Limb (tissue), 2 donors: Measurements from ENCODE around the gene GPR55.
"Not testable (repeated sequence)": the region's sequence is repeated elsewhere in the genome, so short reads cannot be mapped to it uniquely, and the experiment has no call there.

Experiments used
- DNase-seq, 2 donors: peaks; one replicate each; pipeline ENCODE4 v3.0.0-alpha.2; 2016; ENCODE audit errors: extremely low spot score in 2 of 2

The GPR55 gene

DNA sequence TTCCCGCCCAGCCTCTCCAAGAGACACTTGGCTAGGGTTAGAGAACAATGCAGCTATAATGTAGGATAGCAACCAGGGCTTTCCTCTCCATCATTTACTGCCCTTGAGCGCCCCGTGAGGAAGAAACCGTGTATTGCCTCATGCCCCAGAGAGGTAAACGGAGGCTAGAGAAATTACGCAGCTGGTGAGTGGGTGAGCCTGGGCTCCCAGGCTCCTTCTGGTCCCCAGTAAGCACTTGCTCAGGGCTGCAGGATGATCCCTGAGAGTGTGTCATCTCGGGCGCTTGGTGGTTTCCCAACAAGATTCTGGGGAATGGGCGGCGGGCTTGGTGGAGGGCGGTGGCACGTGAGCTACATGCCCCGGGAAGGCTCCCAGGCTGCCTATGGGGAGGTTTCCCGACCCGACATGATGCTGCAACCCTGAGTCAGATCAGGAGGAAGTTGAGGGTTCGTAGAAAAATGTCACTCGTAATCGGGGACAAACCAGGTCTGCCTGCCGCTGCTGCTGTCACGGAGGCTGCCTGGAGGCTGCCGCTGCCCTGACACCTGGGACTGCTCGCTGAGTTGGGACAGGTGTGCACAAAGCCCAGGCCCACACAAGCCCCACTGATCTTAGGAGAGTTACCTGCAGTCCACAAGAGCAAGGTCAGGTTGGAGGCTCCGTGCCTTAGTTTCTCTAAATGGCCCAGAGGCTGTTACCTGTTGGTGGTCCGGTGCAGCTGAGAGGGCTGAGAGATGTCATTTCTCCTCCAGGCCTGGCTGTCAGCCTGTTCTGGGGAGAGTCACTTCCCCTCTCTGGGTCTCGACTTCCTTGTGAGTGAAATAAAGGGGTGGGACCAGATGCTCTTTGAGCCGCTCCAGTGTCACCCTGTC lies at the start of gene GPR55:
Gene GPR55 (minus strand): TSS at position 773 of the 872 bp plus-strand sequence. CDS start 14,280 bp downstream, outside the sequence.
- peak in 1 of 2 donors; percentile 22 for DNase-seq

GRCh38 chr2:230974096-230974913 lies 49.3 kb upstream of the GPR55 start:
- no peak for DNase-seq

DNA sequence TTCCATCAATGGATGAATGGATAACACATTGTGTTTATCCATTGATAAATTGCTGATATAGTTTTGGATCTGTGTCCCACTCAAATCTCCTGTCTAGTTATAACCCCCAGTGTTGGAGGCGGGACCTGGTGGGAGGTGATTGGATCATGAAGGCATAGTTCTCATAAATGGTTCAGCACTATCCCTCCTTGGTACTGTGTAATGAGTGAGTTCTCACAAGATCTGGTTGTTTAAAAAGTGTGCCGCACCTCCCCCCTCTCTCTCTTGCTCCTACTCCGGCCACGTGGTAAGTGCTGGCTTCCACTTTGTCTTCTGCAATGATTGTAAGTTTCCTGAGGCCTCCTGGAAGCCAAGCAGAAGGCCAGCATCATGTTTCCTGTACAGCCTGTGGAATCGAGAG lies 47.0 kb upstream of the GPR55 start:
- DNase-seq, result no peak

DNA sequence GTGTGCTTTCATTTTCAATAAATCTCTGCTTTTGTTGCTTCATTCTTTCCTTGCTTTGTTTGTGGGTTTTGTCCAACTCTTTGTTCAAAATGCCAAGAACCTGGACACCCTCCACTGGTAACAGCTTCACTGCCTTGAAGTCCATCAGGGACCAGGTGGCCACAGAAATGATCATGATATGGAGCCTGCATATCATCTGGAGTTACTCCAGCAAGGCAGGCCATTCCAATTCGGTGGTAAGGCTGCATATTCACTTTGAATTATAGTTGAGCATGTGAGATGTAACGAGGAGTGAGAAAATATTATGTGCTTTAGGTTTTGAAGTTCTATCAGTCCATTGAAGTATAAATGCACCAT lies 44.6 kb upstream of the GPR55 start:
- no peak for DNase-seq

GRCh38 chr2:230968921-230969658 lies 44.0 kb upstream of the GPR55 start:
- no peak for DNase-seq

DNA sequence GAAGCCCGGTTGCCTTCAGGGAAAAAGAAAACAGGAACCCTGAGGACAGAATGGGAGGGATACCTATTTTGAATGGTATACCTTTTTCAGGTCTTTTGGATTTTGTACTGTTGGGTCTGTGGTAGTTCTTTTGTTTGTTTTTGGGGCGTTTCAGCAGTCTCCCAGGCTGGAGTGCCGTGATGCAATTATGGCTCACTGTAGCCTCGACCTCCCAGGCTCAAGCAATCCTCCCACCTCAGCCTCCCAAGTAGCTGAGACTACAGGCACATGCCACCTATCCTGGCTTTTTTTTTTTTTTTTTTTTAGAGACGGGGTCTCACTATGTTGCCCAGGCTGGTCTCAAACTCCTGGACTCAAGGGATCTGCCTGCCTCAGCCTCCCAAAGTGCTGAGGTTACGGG lies 43.3 kb upstream of the GPR55 start:
- DNase-seq, result not testable (repeated sequence)

DNA sequence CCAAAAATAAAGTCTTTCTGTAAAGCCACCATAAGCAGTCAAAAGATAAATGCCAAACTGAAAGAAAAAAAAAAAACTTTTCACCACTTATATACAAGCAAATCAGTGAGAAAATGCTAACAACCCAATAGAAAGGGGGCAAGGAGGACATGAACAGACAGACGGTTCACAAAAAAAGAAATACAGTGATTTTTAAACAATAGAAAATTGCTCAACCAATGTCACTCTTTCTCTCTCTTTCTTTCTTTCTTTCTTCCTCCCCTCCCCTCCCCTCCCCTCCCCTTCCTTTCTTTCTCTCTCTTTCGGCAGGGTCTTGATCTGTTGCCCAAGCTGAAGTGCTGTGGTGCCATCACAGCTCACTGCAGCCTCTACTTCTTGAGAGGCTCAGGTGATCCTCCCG lies 42.1 kb upstream of the GPR55 start:
- DNase-seq, result no peak

- DNase-seq, result no peak
Measured at GRCh38 chr2:230964136-230964730, 39.2 kb upstream of the GPR55 start.

DNA sequence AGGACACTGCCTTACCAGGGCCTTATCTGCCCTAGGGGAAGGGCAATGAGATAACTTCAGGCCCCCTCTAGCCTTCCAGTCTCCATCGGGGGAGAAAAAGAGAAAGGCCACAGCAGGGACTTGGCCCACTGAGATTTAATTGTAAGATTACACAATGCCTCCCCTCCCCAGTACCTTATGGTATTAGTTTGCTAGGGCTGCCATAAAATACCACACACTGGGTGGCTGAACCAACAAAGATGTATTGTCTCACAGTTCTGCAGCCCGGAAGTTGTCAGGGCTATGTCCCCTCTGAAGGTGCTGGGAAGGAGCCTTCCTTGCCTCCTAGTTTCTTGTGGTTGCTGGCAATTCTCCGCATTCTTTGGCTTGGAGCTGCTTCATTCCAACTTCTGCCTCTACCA lies 36.0 kb upstream of the GPR55 start:
- no peak for DNase-seq

DNA sequence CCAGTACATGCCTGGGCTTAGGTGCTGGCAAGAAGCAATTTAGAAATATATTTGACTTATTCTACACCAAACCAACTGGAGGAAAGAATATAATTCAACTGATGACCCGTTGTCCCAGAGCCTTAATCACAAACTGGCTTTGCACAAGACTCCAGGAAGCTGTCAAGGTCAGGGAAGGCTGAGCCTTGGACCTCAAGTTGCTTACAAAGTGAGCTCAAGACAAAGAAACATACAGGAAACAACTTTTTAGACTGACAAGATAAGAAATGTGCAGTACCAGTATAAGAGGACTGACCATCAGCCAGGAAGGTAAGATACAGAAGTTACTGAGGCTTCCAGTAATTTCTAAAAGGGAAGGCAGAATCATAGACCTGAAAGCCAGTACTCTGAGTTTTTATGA lies 35.0 kb upstream of the GPR55 start:
- DNase-seq, result no peak

- no peak for DNase-seq
Measured at GRCh38 chr2:230958820-230959756, 34.0 kb upstream of the GPR55 start.

DNA sequence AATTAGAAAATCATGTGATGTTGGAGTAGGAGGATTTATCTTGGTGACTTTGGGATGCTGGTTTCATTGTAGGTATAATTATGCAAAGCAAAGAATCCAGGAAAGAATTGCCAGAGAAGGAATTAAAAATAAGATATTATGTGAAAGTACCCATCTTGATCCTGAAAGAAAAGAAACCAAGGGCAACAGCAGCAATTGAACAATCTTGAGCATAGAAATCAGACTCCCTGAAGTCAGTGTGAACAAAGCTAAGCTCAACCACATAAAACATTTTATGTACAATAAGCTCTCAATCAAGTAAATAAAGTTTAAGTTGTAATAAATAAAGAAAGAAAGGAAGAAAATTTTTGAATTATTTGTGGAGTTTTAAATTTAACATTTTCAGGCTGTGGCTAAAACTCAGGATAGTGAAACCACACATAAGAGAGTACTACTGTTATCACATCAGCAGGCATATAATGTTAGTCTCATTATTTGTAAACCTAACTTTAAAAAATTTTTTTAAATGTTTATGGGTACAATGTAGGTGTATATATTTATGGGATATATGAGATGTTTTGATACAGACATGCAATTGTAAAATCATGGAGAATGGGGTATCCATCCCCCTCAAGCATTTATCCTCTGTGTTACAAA lies 32.8 kb upstream of the GPR55 start:
- no peak for DNase-seq

DNA sequence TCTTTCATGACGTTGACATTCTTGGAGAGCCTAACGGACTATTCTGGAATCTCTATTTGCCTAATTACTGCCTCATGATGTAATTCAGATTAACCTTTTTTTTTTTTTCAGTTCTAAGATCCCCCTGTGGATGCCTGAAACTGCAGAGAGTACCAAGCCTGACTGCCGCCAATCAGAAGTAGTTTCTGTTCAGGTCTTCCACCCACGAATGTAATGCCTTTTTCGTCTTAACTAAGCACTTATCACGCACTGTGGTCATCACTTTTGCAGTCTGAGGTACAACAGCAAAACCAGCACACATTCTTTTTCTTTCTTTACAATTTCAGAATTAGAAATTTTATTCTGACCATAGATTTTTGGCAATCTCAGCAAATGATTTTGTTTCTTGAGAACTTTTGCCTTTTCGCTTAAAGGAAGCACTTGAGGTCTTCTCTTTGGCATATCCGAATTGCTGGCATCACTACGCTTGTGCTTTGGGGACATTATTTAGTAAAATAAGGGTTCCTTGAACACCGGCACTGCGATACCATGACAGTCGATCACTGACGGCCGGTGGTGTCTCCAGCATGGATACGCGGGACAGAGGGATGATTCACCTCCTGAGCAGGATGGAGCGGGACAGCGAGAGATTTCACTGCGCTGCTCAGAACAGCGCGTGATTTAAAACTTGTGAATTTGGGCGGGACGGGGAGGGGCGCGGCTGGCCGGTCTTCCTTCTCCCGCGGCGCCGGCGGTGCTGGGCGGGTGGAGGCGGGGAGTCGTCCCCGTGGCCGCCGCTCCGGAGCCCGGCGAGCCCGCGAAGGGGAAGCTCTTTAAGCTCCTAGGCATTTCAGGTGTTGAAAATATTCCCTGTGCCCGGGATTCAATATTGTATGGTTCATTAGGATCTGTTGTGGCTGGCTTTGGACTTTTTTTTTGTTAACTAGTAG lies 32.0 kb upstream of the GPR55 start:
- DNase-seq, result peak; percentile 17 to 56

GRCh38 chr2:230955163-230955737 lies 30.2 kb upstream of the GPR55 start:
- DNase-seq, result no peak

DNA sequence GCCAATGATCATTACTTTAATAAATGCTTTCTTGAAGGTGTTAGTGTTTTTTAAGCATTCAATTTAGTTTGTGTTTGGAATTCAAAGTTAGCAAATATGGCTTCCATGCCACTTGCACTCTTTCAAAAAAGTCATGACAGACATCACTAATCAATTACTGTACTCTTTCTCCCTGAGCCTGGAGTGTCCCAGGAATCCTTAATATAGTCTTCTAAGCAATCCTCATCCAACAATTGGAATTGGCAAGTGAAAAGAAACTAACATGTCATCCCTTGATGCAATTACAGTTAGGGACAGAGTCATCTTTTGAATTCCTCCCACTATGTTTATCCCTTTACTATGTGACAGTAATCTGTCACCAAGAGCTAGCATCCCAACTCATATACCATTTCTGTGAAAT lies 29.7 kb upstream of the GPR55 start:
- no peak for DNase-seq

DNA sequence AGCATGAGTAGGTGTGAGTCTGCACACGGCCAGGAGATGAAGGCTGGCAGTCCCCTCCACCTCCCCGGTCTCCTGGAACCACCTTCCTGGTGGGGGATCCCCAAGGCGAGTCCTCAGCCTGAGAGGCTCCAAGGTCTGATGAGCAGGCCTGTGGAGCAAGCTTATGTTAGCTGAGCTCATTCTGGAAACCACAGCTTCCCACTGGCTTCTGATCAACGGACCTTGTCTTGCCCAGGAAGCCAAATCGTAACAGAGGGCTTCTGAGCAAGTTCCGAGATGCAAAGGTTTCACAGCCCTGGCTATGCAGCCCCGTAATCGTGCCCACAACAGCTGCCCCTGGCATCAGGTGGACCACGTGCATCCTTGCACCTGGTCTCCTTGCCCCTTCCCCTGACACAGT lies 28.8 kb upstream of the GPR55 start:
- DNase-seq, result no peak

DNA sequence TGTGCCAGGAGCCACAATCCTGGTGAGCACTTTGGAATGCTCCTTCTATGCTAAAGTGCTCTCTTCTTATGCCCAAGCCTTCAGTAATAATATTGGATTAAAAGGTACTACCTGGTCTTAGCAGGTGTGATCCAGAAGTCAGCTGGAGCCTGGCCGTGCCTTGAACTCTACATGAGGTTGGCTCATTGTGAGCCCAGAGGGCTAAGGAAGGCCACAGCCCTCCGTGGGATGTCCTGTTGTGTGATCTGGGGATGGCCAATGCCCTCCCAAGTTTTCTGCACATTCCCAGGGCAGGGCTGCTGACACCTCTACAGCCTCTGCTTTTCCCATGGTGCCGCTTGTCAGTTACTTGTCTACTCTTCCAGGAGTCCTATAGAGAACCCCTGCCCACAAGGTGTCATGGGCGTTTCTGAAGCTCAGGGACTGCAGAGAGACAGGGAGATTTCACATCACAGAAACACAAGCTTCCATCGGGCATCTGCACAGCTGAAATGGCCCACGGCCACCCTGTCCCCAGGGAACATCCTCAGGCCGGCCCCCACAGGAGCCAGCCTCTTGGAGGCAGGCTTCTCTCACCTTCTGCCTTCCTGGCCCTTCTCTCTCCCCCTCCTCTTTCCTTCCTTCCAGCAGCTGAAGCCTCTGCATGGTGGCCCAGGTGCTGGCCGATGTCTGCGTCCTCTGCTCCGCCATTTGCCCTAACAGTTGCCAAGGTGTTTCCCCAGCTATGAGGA lies 27.3 kb upstream of the GPR55 start:
- DNase-seq, result no peak

- no peak for DNase-seq
Measured at GRCh38 chr2:230951396-230951795, 26.4 kb upstream of the GPR55 start.
